Activated T-cell treated with anti-CD3 and anti-CD28 coated beads, Interleukin-2, amount 50 U/mL, for 1 hour (primary cell): ENCODE measurements around the gene GRIK3.

Experiments
- DNase-seq: peaks from one replicate; pipeline ENCODE4 v3.0.0-alpha.2; 2020

GRIK3 gene

GRCh38 chr1:36807262-36807661 is 227.1 kb downstream of the GRIK3 start:
- no peak for DNase-seq

- no peak for DNase-seq
These were observed 228.2 kb downstream of the GRIK3 start for GRCh38 chr1:36805979-36806640.

- DNase-seq, result no peak
These were observed 229.5 kb downstream of the GRIK3 start for GRCh38 chr1:36804669-36805314.

- no peak for DNase-seq
These were observed 230.3 kb downstream of the GRIK3 start for GRCh38 chr1:36803868-36804570.

GRCh38 chr1:36802018-36802417 is 232.3 kb downstream of the GRIK3 start:
- no peak for DNase-seq

GRCh38 chr1:36797761-36798160 is 236.6 kb downstream of the GRIK3 start:
- no peak for DNase-seq

GRCh38 chr1:36796733-36797132 is 237.6 kb downstream of the GRIK3 start:
- no peak for DNase-seq

GRCh38 chr1:36796106-36796590 is 238.2 kb downstream of the GRIK3 start:
- no peak for DNase-seq

GRCh38 chr1:36794460-36794859 is 239.9 kb downstream of the GRIK3 start:
- DNase-seq, result no peak

GRCh38 chr1:36793452-36793851 is 240.9 kb downstream of the GRIK3 start:
- DNase-seq, result no peak

- DNase-seq, result no peak
These were observed 242.0 kb downstream of the GRIK3 start for GRCh38 chr1:36792292-36792691.

- no peak for DNase-seq
These were observed 244.1 kb downstream of the GRIK3 start for GRCh38 chr1:36790191-36790590.

GRCh38 chr1:36789535-36789934 is 244.8 kb downstream of the GRIK3 start:
- no peak for DNase-seq

GRCh38 chr1:36787312-36787913 is 246.9 kb downstream of the GRIK3 start:
- no peak for DNase-seq

- no peak for DNase-seq
These were observed 247.9 kb downstream of the GRIK3 start for GRCh38 chr1:36786425-36786824.

GRCh38 chr1:36784147-36784859 is 250.0 kb downstream of the GRIK3 start:
- no peak for DNase-seq

GRCh38 chr1:36783475-36783874 is 250.8 kb downstream of the GRIK3 start:
- no peak for DNase-seq

GRCh38 chr1:36782785-36783184 is 251.5 kb downstream of the GRIK3 start:
- DNase-seq, result no peak

GRCh38 chr1:36782085-36782484 is 252.2 kb downstream of the GRIK3 start:
- DNase-seq, result no peak

GRCh38 chr1:36781098-36781497 is 253.2 kb downstream of the GRIK3 start:
- DNase-seq, result no peak

- DNase-seq, result no peak
These were observed 255.6 kb downstream of the GRIK3 start for GRCh38 chr1:36778740-36779139.

- DNase-seq, result no peak
These were observed 257.1 kb downstream of the GRIK3 start for GRCh38 chr1:36776948-36777831.
